NB4 (cell line): Measurements from ENCODE around the gene TIMM10.

Source experiments
- DNase-seq: peaks from one replicate; pipeline ENCODE4 v3.0.0; 2010; ENCODE audit warnings: low read depth
- H3K4me3 ChIP-seq: one replicate; pipeline ENCODE4 v1.5.1; 2011; ENCODE audit warnings: mild to moderate bottlenecking, low read depth, low read length, moderate library complexity
- MYC ChIP-seq: IDR thresholded peaks from 2 replicates; pipeline ENCODE4 v1.6.1; 2011; ENCODE audit warnings: low read depth, low read length
- POLR2A ChIP-seq: IDR thresholded peaks from 2 replicates; pipeline ENCODE4 v1.6.1; 2011; ENCODE audit warnings: mild to moderate bottlenecking; ENCODE audit not compliant: insufficient read length; ENCODE audit errors: extremely low read depth
- TF ChIP-seq, protein P1 (sequence below): IDR thresholded peaks from one replicate; pipeline ENCODE4 v1.5.1; 2012; ENCODE audit warnings: low read depth, low read length
- TF ChIP-seq, protein P2 (sequence below): IDR thresholded peaks from 2 replicates; pipeline ENCODE4 v1.6.1; 2011; ENCODE audit warnings: low read depth, low read length

The TIMM10 gene

DNA sequence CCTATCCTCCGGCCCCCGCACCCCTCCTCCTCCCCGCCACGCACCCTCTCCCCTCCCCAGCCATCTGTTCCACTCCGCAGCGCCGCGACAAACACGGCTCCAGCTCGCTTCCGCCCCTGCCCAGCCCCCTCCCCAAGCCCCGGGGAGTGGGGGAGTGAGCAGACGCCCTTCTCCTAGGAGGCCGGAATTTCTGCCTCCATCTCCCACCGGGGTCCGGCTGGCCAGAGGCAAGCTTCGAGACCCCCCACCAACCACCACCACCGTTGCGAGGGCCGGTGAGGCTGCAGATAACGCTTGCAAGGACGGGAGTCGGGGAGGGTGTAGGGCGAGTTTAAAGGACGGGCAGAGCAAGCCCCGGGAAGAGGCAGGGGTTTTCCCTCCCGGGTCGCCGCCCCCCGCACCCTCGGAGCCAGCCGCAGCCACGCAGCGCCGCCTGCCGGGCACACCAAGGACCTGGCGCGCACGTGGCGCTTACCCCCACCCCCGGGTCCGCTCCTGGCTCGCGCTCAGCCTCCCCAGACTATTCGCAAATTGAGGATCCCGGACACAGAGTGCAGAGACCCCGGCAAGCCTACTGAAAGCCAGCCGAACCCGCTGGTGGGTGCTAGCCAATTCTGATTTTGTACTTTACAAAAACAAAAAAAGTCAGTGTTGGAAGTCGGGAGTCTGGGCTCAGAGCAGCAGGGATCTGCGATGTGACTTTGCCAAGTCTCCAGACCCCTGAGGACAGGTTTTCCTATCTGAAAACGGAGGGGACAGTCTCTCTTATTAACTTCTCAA, 47.6 kb downstream of the TIMM10 start:
- TF ChIP-seq, protein P1, sequence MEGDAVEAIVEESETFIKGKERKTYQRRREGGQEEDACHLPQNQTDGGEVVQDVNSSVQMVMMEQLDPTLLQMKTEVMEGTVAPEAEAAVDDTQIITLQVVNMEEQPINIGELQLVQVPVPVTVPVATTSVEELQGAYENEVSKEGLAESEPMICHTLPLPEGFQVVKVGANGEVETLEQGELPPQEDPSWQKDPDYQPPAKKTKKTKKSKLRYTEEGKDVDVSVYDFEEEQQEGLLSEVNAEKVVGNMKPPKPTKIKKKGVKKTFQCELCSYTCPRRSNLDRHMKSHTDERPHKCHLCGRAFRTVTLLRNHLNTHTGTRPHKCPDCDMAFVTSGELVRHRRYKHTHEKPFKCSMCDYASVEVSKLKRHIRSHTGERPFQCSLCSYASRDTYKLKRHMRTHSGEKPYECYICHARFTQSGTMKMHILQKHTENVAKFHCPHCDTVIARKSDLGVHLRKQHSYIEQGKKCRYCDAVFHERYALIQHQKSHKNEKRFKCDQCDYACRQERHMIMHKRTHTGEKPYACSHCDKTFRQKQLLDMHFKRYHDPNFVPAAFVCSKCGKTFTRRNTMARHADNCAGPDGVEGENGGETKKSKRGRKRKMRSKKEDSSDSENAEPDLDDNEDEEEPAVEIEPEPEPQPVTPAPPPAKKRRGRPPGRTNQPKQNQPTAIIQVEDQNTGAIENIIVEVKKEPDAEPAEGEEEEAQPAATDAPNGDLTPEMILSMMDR = peak; percentile 57
- TF ChIP-seq, protein P2, sequence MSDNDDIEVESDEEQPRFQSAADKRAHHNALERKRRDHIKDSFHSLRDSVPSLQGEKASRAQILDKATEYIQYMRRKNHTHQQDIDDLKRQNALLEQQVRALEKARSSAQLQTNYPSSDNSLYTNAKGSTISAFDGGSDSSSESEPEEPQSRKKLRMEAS = no peak
- peak overlapping the region; percentile 41 for H3K4me3 ChIP-seq
- DNase-seq = peak; percentile 89

DNA sequence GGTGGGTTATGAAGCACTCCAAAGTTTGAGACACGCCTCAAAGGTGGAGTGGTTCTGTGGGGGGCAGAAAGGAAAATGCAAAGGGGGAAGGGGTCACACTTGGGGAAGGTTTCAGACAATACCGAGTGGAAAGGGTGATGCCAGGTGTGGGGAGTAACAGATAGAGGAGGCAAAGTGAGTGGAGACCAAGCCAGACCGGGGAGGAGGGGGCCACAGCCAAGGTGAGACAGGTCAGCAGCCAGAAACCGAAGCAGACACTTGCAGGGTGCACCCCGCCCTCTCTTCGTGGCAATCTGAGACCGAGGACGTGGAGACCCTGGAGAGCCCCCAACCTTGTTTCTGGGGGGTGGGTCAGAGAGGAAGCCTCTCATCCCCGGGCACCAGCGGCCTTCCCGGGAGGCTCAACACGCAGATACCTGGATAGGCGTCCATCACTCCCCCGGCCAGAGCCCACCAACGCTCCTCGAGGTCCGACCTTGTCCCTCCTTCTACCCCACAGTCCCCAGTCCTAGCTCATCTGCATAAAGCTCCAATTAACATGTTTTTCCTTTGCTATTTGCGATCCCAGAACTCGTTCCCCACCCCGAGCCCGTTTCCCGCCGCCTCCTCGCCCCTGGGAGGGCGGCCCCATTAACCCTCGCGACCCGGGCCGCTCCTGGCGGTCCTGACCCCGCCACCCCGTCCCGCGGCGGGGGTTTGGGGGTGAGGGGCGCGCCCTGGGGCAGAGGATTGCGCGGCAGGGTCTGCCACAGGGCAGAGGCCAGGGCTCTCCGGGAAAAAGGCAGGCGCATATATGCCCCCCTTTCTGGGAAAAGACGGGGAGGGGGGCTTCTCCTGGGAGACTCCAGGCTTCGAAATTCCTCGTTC, 48.4 kb downstream of the TIMM10 start:
- TF ChIP-seq, protein P1 = no peak
- no peak for DNase-seq
- no peak overlapping the region for H3K4me3 ChIP-seq

DNA sequence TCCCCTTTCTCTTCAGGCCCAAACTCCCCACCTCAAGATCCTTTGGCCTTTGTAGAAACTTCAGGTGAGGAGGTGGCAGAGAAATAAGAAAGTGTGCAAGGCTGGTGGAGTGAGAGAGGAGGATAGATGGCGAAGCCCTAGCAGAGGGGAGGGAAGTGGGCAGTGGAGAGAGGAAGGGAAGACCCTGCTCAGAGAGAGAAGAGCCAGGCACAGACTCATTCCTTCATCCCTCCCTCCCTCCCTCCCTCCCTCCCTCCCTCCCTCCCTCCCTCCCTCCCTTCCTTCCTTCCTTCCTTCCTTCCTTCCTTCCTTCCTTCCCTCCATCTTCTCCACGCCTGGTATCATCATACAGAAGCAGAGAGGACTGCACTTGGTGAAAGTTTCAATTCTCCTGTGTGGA, 49.2 kb downstream of the TIMM10 start:
- H3K4me3 ChIP-seq = no peak overlapping the region
- TF ChIP-seq, protein P1 = no peak
- no peak for DNase-seq

DNA sequence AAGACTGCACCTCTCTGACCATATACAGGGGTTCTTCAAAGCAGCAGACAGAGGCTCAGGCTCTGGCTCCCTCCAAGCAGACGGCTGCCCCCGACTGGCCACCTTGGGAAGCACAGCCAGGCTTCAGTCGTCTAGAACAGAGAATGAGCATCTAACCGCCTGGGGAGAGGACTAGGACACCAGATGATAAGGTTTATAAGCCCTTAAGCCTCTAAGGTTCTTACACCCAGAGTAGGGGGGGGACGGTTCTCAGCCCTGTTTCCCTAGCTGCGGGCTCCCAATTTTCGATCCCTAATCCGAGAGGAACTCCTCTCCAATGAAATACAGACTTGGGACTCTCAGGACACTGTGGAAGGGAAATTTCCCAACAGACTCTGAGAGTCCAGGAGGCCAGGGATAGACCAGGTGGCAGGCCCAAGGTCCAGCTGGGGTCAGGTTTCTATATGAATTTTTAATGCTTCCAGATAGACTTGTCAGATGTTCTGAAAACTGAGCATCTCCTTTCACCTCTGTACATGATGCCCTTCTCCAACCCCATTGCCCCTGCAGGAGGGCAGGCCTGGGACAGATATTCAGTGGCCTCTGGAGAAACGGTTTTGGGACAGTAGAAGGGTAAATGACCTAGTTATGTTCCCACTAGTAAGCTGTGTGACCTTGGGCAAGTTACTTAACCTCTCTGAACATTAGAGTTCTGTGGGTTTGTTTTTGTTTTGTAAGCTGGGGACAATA, 50.0 kb downstream of the TIMM10 start:
- no peak overlapping the region for H3K4me3 ChIP-seq
- TF ChIP-seq, protein P1 = peak; percentile 93
- TF ChIP-seq MYC = no peak

DNA sequence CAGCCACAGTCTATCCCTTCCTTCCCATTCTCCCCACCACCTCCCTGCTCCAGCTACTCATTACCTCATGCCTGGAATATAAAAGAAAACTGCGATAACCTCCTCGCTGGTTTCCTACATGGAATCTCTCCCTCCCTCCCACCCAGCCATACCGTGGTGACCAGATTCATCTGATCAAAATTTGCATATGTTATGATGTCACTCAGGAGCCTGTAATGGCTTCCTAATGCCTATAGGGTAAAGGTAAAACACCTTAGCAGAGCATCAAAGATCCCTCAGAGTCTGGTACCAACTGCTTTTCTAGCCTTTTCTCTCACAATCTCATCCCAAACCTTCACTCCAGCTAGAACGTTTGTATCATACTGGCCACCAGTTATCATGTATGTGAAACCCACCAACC, 50.6 kb downstream of the TIMM10 start:
- TF ChIP-seq, protein P2 = no peak
- no peak for TF ChIP-seq POLR2A
- TF ChIP-seq, protein P1 = no peak
- TF ChIP-seq MYC = no peak
- no peak overlapping the region for H3K4me3 ChIP-seq
- DNase-seq = no peak

More for the DNA sequence above, 50.0 kb downstream of the TIMM10 start:
- peak; percentile 86 for DNase-seq
